Measurements from ENCODE around the gene EYA2.
"Not testable (repeated sequence)": the region's sequence is repeated elsewhere in the genome, so short reads cannot be mapped to it uniquely, and the experiment has no call there.

EYA2 gene

GRCh38 chr20:46897328-46897880 lies 2.8 kb downstream of the EYA2 start:
- no peak for DNase-seq

DNA sequence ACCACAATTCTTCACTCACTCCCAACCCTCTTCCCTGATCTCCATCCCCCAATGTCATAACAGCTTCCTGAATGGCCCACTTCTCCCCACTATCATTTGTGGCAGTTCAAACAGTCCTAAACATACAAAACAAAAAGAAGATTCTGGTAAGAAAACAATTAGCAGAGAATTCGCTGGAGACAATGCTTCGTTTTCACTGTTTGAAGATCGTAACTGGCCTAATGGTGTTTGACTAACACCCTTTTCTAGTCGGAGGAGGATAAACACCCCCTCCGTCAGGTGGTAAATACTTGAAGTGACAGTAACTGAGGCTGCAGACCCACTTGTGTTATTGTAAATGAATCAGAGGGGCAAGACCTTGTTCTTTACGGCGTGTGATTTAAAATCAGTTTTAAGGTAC lies 3.8 kb downstream of the EYA2 start:
- DNase-seq: no peak

DNA sequence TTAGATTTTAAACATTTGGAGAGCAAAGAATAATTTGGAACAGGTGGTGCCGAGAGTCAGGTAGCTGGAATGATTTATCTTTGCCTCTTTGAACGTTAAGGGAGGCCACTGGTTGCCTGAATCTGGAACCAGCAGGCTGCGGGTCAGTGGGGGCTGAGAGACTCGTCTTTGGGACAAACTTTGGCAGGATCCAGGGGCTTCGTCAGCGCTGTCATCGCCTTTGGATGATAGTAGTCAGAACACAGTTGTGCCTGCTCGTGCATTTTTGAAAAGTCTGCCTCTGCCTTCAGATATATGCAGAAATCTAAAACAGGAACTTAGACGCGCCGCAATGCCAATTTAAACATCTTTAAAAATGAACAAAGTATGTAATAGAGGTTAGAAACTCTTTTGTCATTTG lies 5.0 kb downstream of the EYA2 start:
- no peak for DNase-seq

DNA sequence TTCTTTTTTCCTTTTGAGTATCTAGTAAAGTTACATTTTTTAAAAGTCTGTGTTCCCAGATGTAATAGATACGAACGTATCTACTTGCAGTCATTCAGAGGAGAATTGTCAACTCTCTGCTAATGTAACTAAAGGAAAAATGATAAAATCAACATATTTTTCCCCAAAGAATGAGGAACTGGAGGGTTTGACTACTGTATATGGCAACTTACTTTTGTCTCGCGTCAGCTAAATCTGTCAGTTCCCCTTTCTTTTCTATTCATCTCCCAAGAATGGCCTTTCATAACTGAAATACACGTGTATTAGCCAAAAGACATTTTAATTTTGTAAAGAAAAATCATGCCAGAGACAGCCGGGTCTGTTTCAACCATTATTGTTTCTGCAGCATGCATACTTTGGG lies 5.4 kb downstream of the EYA2 start:
- DNase-seq: no peak

GRCh38 chr20:46900826-46901225 lies 6.2 kb downstream of the EYA2 start:
- DNase-seq: no peak

GRCh38 chr20:46901638-46902037 lies 7.0 kb downstream of the EYA2 start:
- no peak for DNase-seq

GRCh38 chr20:46903256-46903655 lies 8.6 kb downstream of the EYA2 start:
- no peak for DNase-seq

GRCh38 chr20:46903937-46904336 lies 9.3 kb downstream of the EYA2 start:
- DNase-seq: no peak

- no peak for DNase-seq
These were observed 10.9 kb downstream of the EYA2 start for GRCh38 chr20:46905364-46906125.

GRCh38 chr20:46913329-46914044 lies 18.8 kb downstream of the EYA2 start:
- DNase-seq: no peak

- DNase-seq: no peak
These were observed 20.2 kb downstream of the EYA2 start for GRCh38 chr20:46914789-46915379.

DNA sequence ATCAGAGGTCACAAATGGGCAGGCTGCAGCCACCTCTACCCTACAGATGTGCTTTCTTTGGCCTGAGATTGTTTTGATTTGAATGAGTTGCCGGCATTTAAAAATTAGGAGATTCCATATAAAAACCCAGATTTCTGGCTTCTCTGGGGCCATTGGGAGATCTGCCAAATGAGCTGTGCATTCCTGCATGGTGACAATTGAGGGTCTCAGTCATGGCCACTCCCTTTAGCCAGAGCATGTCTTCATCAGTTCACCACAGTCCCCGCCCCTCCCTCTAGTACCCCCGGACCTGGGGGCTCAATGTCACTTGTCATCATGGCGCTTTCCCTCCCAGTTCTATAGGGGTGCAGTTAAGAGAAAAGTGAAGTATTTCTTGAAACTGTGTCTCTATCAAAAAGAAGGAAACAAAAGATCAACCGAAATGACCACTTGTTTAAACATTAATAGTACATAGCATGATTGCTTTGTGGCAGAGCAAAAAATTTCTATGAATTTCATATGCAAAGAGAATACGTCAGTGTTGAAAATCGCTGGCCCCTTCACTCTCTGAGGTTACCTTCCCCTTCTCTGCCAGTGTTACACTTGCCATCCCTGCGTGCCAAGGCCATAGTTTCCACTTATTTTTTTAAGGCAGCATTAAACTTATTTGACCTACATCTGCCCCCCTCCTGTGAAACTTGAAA lies 21.1 kb downstream of the EYA2 start:
- DNase-seq: no peak

DNA sequence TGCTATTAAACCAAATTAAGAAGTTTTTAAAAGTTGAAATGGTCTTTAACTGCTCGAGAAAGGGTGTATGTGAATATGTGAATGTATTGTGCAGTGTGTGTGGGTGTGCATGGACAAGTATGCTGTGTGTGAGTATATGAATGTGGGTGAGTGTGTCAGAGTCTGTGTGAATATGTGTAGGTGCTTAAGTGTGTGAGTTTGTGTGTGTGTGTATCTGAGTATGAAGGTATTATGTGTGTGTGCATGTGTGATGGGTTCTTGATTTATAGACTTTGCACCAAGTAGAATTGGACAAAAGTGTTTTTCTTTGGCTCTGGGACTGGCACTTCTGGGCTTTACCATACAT lies 21.6 kb downstream of the EYA2 start:
- no peak for DNase-seq

DNA sequence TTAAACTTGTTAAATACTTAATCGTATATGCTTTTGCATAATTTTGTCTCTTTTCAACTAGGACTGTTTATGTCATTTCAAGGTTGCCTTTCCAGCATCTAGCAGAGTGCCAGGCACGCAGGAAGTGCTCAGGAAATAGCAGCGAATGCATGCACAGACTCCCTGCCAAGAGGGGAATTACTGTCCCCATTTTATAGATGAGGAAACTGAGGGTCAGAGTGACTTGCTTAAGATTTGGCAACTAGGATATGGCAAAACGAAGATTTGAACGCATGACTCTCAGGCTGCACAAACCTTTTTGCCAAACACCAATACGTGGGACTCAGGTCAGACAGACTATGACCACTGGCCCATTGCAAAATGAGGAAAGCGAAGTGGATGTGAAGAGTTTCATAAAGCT lies 22.5 kb downstream of the EYA2 start:
- no peak for DNase-seq

DNA sequence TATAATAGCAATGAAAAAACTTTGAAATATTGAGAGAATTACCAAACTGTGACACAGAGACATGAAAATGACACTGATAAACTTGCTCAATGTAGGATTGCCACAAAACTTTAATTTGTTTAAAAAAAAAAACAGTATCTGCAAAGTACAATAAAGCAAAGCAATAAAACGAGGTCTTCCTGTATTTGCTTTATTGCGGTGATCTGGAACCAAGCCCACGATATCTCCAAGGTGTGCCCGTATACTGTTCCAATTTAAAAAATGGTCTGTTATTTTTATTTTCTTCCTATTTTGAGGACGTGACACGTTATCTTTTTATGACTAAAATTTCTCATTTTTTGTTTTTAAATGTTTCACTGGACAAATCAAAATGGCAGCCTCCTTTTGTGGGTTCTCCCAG lies 25.5 kb downstream of the EYA2 start:
- no peak for DNase-seq

GRCh38 chr20:46922841-46923240 lies 28.2 kb downstream of the EYA2 start:
- DNase-seq: not testable (repeated sequence)

DNA sequence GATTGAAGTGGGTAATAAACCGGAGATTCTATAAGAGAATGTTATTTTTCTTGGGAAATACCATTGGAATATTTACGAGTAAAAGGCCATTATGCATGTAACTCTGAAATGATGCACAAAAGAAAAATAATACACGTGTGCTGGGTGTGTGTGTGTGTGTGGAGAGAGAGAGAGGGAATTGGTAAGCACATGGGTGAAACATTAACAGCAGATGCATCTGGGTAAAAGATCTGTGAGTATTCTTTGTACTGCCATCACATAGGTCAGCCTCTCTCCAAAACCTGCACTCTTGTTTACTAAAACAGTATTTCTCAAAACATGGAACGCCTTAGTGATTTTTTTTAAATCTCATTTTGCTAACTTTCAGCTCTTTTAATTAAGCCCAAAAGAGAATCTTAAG lies 28.9 kb downstream of the EYA2 start:
- no peak for DNase-seq

DNA sequence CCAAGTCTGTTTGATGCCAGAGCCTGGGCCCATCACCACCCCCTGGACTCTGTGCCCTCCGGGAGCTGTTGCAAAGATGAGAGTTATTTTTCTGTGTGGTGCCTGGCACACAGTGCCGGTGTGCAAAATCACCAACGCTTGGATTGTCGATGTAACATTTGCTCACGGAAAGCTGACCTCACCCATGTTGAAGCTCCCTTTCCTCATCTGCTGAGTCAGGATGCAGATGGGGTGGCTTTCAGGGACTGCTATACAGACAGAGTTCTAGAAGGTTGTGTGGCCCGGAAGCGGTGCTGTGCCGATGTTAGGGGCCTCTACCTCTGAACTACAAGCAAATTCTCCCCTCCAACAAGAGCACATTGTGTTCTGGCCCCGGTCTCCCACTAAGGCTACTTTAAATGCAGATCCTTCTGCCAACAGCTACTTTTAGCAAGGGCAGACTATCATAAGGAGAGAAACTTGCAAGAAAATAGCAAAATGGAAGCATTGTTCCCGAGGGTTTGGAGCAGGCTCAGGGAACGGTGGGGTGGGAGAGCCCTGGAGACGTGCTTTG lies 34.0 kb downstream of the EYA2 start:
- DNase-seq: no peak

DNA sequence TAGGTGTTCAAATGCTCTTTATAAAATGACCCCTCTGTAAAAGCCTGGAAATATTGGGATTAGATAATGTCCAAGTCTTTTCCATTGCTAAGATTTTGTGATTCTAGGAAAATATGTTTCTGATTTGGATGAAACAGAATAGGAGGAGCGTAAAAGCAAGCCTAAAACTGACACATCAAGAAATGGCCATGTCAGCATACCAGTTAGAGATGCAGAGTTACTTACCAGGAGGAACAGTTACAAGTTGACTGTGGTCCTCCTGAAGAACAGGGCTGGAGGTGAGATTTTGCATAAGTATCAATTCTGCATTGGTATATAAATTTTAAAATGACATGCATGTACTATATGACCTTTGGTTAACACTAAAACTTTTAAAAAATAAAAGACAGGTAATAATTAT lies 35.3 kb downstream of the EYA2 start:
- DNase-seq: no peak

DNA sequence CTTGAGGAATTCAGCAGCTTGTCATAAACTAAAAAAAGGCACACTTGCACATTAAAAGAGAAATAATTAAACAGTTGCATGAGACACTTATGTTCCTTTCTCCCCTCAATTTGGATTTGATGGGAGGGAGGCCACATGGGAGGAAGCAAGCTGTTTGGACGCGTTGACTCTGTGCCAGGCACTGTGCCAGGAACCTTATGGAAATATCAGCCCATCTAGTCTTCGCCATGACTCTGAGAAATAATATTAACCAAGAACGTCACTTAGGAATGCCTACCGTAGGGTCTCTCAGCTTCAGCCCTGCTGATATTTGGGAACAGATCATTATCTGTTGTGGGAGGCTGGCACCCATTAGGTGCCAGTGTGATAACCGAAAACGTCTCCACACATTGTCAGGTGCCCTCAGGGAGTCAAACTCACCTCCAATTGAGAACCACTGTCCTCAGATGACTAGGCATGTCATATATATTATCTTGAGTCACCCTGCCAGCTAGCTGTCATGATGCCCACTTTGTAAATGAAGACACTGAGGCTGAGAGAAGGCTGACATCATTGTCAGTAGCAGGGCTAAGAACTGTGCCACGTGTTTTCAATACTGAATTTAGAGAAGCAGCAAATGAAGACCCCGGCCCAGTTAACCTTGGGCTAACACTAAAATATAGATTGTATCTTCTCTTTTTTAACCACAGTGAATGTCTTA lies 36.1 kb downstream of the EYA2 start:
- DNase-seq: no peak

- no peak for DNase-seq
These were observed 37.1 kb downstream of the EYA2 start for GRCh38 chr20:46931699-46932098.

DNA sequence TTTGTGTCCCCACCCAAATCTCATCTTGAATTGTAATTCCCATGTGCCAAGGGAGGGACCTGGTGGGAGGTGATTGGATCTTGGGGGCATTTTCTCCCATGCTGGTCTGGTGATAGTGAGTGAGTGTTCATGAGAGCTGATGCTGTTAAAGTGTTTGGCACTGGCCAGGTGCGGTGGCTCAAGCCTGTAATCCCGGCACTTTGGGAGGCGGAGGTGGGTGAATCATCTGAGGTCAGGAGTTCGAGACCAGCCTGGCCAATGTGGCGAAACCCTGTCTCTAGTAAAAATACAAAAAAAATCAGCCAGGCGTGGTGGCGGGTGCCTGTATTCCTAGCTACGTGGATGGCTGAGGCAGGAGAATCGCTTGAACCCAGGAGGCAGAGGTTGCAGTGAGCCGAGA lies 37.8 kb downstream of the EYA2 start:
- not testable (repeated sequence) for DNase-seq

DNA sequence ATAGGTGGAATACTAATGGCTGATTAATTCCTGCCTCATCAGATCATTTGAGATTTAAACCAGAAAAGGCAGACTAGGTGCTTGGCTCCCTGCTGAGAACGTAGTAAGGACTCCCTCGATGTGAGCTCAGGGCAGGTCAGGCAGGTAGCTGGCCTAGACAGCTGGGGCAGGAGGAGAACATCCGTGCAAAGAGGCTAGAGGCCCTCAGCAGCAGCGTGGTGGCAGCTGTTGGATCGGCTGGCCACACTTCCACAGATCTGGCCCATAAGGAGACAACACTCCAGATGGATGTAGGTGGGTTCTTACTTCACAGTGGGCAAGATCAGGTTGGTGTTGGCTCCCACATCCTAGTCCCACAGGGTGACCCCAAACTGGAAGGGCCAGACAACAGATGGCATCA lies 38.5 kb downstream of the EYA2 start:
- no peak for DNase-seq

All from NCI-H446 treated with DMSO at 0.1 percent for 48 hours (cell line).